Thyroid gland (tissue), 4 donors: ENCODE measurements around the gene ABCC3.

Experiments used
- POLR2A ChIP-seq, 2 donors: fragments of 450-650 bp; IDR thresholded peaks; one replicate each; pipeline ENCODE4 v1.6.1; 2017; ENCODE audit warnings: antibody characterized with exemption in 2 of 2, mild to moderate bottlenecking in 2 of 2, moderate library complexity in 1 of 2
- TF ChIP-seq, protein P1 (sequence below), 6 experiments: fragments of 200-600 bp in 3 of 6; fragments of 450-650 bp in 3 of 6; sonication (generic) in 3 of 6; IDR thresholded peaks; one replicate each; pipeline ENCODE4 v1.5.1; 2016 to 2019; ENCODE audit warnings: antibody characterized with exemption in 6 of 6, mild to moderate bottlenecking in 2 of 6, inconsistent platforms in 1 of 6, moderate library complexity in 1 of 6

DNA sequence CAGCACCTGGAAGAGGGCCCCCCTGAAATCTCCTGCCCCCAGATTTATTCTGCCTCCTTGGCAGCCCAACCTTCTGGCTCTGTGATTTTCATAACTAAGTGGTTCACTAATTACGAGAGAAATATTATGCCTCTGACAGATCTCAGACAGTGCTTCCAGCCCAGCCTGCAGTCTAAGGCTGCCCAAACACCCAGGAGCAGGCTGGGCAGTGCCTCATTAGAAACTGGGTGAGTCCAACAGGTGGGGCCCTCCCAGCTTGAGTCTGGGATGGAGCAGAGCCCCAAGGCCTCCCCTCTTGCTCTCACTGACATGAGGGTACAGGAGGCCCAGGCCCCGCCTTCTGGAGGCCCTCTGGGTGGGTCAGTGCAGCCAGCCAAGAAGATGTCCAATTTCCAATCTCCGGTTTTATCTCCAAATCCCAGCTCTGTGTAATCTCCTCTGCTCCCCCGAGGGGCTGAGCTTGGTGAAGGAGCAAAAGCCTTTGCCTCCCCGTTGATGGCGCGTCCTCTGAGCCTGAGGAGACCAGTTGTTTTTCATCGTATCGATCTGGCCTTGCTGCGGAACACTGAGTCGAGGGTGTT is 20.1 kb upstream of the ABCC3 start:
- TF ChIP-seq POLR2A (IDR thresholded peaks at IDR 0.05) = no peak
- TF ChIP-seq, protein P1, sequence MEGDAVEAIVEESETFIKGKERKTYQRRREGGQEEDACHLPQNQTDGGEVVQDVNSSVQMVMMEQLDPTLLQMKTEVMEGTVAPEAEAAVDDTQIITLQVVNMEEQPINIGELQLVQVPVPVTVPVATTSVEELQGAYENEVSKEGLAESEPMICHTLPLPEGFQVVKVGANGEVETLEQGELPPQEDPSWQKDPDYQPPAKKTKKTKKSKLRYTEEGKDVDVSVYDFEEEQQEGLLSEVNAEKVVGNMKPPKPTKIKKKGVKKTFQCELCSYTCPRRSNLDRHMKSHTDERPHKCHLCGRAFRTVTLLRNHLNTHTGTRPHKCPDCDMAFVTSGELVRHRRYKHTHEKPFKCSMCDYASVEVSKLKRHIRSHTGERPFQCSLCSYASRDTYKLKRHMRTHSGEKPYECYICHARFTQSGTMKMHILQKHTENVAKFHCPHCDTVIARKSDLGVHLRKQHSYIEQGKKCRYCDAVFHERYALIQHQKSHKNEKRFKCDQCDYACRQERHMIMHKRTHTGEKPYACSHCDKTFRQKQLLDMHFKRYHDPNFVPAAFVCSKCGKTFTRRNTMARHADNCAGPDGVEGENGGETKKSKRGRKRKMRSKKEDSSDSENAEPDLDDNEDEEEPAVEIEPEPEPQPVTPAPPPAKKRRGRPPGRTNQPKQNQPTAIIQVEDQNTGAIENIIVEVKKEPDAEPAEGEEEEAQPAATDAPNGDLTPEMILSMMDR (IDR thresholded peaks at IDR 0.05) = no peak
